HG03064 (cell line): ENCODE measurements around the gene GGTA1.

Experiments
- ATAC-seq: cut with Tn5 transposase; IDR thresholded peaks from one replicate; pipeline ENCODE4 v1.9.1; 2021; ENCODE audit warnings: low read depth; ENCODE audit not compliant: unreplicated experiment

The GGTA1 gene

DNA sequence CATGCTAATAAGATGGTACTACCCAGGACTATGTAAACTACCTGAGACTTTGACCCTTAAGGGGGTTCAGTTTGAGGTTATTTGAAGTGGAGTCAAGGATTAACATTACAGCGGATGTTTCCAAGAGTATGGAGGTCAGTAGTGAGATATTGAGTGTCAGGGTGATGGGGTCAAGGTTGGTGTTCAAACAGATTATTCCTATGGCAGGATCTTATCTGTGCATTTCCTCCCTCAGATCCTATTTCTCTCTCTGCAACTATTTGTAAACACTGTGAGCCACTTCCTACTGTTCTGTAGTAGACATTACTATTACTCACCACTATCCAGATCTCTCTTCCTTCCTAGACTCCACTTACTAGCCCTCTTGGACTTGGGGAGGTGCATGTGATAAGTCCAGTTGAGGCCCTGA lies 75.6 kb downstream of the GGTA1 start:
- no peak for ATAC-seq

DNA sequence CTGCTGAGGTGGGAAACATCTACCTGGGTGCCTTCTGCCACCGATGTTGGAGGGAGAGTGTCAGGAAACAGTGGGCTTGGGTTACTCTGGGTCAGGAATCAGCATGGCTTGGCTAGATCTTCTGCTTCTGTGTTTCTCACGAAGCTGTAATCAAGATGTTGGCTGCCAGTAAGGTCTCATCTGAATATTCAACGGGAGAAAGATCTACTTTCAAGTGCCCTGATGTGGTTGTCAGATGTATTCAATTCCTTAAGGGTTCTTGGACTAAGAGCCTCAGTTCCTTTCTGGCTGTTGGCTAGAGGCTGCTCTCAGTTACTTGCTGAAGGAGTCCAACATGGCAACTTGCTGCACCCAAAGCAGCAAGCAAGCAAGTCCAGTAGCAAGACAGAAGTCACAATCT lies 87.7 kb downstream of the GGTA1 start:
- ATAC-seq: no peak

DNA sequence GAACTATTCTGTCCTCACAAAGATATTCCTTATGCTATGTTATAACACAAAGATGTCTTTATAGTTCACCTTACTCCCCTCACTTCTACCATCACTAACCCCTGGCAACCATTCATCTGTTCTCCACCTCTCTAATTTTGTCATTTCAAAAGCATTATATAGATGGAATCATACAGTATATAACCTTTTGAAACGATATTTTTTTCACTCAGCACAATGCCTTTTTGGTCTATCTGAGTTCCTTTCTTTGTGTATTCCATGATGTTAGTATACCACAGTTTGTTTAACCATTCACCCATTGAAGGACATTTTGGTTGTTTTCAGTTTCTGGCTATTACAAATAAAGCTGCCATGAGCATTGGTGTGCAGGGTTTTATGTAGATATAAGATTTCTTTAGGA lies 93.7 kb downstream of the GGTA1 start:
- no peak for ATAC-seq
